Activated naive CD4-positive, alpha-beta T cell treated with Interleukin-2 at 50 U/mL for 16 hours (primary cell): ENCODE measurements around the gene SLC2A11.
"Not testable (repeated sequence)": the region's sequence is repeated elsewhere in the genome, so short reads cannot be mapped to it uniquely, and the experiment has no call there.

Experiments
- DNase-seq: peaks from one replicate; pipeline ENCODE4 v3.0.0-alpha.2; 2020

SLC2A11 gene

DNA sequence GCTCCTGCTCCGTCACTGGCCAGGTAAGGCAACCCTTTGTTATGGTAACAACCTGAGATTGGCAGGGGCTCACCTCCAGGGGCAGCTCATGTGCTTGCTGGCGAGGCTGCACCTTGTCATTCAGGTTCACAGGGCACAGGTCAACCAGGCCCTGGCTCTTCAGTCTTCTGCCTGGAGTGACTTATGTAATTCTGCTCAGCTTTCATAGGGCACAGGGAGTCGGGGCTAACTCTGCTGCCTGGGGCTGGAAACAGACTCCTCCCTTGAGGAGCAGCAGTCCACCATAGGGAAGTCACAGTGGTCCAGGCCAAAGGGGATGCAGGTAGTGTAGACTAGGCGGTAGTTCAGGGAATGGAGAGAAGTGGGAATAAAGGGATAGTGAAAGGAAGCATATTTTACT is 35.0 kb downstream of the SLC2A11 start:
- DNase-seq = no peak

DNA sequence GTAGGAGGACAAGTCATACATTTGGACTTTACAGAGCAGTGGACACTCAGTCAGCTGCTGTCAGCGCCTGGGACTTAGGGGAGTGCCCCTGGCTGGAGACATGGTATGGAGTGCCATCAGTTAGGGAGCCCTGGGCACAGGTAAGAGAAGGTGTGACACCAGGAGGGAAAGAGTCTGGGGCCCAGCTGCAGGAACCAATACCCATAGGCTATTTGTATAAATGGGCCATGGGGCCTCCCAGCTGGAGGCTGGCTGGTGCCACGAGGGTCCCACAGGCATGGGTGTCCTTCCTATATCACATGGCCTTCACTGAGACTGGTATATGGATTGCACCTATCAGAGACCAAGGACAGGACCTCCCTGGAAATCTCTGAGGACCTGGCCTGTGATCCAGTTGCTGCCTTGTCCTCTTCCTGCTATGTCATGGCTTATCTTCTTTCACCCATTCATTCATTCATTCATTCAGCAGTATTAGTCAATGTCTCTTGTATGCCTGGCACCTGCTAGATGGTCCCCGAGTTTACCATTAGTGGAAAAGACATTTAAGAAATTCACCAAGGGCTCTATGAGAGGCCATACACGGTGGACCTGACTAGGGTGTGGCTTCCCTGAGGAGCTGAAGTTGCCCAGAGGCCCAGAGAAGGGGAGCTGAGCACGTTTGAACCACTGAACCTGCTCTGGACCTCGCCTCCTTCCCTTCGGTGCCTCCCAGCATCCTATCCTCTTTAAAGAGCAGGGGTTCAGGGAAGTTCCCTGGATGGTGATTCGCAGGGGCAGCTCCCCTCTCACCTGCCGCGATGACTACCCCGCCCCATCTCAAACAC is 35.7 kb downstream of the SLC2A11 start:
- DNase-seq = no peak

GRCh38 chr22:23893945-23894709 is 36.5 kb downstream of the SLC2A11 start, which contains the start of gene MIF:
Gene MIF, plus strand, starts transcription at chr22:23894383. Its CDS starts 92 bp downstream, at chr22:23894475.
- peak; percentile 98 for DNase-seq

GRCh38 chr22:23894710-23895598 is 37.3 kb downstream of the SLC2A11 start:
- DNase-seq = peak; percentile 74

DNA sequence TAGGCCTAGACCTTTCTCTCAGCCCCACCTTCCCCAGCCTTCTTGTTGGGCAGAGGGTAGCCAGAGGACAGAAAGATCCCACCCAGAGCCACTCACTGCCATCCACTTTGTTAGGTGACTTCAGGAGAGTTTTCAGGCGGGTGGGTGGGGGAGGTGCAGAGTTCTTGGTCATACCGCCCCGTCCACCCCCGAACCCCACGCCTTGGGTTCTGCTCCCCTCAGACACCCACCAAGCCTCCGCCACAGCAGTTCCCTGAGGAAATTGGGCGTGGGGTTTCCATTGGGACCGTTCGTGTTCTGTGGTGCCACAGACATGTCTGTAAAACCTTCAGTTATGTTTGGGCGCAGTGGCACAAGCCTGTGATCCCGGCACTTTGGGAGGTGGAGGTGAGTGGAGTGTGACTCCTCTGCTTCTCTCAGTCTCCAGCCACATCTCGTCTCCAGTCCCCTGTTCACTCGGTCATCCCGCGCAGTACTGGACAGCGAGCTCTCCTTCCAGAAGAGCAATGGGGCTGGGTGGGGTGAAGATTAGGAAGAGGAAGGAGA is 38.0 kb downstream of the SLC2A11 start:
- DNase-seq = no peak

DNA sequence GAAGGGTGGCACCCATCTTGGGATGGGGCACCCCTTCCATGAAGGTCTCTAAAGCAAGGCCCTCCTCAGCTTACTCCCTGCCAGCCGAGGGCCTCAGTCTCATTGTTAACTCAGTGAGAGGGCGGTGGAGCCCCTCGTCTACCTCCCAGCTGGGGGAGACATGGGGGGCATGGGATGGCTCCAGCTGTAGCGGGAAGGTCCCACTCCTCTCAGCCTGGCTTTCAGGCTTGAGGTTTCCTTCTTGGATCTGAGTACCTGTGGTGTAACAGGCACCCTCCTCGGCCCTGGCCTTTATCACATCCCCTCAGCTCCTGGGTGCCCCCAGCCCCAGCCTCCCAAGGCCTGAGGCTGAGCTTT is 38.5 kb downstream of the SLC2A11 start:
- DNase-seq = no peak

DNA sequence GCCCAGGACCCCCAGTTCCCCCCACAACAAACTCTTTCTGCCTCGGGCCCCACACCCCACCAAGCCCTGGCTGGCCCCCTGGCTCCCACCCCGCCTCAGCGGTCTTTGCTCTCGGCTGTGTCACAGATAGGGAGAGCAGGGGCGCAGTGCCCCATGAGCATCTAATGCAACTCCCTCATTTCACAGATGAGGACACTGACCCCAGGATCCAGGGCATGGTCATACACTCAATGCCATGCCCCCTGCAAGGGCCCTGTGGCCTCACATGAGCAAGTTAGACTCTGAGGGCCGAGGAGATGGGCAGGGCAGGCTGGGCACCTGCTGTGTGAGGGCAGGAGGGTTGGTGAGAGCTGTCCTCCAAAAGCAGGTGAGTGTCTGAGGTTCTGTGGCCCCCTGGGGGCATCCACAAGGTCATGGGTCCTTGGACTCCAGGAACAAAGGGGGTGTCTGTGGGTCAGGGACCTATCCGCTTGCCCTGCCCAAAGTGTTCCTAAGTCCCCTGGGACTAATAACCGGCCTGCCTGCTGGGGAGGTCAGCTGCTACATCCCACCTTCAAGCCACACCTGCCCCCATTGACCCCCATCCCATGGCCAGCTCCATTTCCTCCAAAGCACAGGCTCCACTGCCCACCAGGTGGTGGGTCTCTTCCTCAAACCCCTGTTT is 39.0 kb downstream of the SLC2A11 start:
- DNase-seq = no peak

DNA sequence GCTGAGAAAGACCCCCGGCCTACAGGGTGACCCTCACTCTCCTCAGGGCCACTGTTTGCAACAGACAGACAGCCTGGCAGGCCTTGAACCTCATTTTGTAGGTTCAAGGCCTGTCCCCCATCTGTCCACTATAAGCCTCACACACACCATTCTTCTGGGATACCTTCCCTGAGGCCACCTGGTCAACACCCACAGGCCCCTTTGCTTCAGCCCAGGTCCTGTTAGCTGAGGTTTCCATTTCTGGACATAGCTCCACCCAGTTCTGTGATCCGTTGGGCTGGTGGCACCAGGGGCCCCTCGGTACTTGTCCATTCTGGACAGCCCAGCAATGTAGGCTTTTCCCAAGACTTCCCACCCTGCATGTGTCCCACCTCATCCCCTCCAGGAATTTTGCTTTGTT is 39.6 kb downstream of the SLC2A11 start:
- DNase-seq = no peak

DNA sequence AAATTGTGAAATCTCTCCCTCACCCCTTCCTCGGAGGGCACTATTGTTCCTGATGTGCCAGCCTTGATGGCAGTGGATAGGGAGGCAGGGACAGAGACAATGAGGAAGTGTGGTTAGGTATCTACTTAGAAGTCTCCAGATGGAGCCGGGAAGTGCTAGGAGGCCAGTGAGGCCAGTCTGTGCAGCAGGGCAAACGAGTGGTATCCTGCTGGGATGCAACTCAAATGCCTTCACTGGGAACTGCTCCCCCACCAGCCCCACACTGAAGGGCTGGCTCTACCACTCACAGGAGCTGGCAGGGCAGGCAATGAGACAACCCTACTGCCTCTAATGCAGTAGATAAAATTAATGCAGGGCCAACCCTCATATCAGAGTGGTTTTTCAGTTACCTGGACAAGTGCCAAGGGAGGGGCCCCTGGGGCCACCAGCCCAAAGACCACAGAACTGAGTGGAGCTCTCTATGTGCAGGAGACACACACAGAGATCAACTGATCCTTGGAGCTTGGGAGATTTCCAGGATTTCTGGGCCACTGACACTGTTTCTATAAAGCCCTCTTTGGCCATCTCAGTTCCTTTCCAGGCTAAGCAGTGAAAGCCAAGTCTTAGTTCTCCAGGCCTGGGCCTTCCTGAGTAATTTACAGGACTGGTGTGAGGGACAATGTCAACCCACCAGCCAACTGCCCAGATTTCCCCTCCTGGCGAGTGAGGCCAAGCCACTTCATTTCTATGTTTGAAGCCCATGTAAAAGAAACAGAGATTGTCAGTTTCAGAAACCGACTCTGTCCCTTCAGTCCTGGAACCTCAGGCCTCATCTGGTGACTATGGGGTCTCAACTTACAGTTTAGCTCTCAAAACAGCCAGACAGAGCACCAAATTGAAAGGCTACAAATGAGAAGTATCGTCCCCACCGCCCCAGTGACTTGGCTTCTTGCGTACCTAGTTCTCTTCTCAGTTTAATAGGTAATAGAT is 40.6 kb downstream of the SLC2A11 start:
- no peak for DNase-seq

DNA sequence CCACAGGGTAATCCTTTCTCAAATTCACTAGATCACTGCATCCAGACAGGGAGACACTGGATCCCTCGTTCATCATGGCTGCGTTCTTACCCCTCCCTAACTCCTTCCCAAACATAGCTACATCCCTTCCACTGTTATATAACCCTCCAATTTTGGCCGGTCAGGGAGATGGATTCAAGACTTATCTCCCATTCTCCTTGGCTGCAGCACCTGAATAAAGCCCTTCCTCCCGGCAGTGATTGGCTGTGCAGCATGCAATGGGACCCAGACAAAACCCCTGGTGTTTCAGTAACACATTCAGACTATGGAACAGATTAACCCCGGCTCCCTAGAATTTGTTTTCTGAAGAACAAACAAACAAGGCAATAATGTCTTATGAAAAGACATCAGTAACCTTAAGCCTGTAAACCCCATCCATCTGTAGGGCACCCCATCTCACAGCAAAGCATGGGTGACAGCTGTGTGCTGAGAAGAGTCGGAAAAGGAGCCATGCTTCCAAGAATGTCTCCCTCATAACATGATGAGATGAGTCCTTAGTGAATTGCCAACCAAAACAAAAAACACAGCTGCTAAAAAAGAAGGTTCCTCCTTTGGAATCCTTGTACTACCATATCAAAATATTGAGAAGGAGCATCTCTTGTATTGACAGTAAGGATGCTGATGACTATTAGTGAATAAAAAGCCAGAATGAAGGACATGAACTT is 41.5 kb downstream of the SLC2A11 start:
- no peak for DNase-seq

- not testable (repeated sequence) for DNase-seq
Observed at GRCh38 chr22:23900227-23900626, 42.6 kb downstream of the SLC2A11 start.

DNA sequence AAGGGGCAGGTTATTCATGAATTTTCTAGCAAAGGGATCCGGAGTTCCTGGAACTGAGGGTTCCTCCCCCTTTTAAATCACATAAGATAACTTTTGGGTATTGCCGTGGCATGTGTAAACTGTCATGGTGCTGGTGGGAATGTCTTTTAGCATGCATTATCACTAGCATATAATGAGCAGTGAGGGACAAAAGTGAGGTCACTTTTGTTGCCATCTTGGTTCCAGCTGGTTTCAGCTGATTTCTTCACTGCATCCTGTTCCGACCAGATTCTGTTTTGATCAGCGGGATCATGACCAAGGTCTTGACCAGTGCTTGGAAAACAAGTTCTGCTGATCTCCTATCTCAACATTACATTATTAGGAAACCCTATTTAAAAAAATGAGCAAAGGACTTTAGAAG is 43.9 kb downstream of the SLC2A11 start:
- no peak for DNase-seq

DNA sequence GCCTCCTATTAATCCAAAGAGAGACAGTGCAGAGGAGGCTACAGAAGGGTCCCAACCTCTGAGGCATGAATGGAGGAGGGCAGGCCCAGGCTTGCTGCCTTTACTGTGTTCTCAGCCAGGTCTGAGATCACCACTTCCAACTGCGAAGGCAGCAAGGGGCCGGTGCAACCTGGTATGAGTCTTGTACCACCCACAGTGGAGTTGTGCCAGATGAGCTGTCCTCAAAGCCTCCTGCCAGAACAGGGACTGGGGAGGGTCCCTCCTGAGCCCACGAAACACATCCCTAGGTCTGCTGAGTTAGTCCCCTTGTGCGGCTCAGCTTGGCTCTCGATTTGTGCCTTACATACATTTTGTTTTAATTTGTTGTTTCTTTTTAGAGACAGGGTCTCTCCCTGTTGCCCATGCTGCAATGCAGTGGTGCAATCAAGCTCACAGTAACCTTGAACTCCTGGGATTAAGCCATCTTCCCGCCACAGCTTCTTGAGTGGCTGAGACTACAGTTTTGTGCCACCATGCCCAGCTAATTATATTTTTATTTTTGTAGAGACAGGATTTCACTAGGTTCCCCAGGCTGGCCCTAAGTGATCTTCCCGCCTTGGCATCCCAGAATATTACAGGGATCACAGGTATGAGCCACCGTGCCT is 45.8 kb downstream of the SLC2A11 start:
- DNase-seq = no peak

DNA sequence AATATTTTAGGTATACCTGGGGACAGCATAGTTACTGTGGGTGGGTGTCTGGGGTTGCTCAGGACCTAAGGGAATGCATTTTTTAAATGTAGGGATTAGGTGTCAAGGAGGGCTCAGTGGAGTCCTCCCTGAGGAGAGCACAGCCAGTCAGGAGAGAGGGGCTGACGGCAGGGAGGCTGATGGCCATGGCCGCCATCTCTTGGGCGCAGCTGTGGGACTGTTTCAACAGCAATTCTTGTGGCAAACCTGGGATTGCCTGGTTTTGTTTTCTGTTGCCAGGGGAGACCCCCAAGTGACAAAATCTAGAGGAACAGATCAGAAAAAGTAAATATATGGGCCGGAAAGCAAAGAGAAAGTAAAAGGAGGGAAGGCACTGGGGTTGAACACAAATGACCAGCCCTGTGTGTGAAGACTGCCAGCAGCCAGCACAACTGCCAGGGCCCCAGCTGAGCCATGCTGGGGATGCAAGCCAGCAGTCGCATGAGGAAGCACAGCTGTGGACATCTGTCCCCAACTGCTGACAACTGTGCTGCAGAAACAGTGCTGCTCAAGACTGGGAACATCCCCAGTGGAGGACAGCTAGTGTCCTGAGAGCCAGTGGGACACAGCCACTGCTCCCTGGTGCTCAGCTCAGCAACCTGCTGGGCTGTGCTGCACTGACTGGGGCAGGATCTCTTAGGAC is 47.0 kb downstream of the SLC2A11 start:
- no peak for DNase-seq

DNA sequence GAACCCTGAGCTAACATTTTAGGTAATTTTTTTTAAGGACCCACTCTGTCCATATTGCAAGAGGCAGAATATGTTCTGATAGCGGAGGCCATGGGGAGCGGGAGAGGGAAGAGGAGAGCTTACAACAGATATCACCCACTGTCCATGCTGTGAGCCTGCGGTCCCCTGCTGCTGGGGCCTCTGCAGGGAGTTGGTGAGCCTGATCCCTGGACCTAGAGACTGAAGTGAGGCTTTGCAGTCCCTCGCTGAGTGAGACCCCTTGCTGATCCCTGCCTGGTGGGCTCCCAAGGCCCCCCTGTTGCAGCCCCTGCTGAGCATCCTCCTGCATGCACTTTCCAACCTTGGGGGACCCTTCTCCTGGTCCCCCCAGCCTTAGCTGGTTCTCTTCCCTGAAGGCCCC is 49.0 kb downstream of the SLC2A11 start:
- no peak for DNase-seq

GRCh38 chr22:23907423-23907822 is 49.7 kb downstream of the SLC2A11 start:
- DNase-seq = not testable (repeated sequence)

DNA sequence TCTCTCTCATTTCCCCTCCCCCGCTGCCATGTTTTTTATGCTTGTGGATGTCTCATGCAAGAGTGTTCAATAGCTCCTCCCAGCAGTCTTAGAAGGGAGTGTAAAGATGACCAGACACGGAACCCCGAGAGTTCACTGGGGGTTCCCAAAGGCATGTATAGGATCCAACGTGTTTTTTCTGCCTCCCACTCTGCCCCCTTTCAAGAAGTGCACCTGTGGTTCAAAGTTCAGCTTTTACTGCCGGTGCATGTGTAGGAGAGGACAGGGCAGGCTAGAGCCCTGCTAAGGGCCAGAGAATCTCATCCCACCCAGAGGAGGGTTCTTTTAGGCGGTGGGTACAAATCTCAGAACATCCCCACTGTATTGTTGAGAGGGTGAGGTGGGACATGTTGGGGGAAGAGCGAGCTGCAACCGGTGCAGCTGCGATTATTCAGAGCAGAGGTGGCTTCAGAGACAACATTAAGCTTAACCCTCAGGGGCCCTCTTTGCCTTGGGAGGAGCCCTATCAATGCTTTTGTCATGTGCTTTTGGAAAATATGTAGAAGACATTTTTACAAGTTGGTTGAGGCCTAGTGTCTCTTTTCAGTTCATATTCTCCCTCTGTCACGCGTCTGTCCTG is 51.0 kb downstream of the SLC2A11 start:
- no peak for DNase-seq

GRCh38 chr22:23909296-23909898 is 51.7 kb downstream of the SLC2A11 start:
- no peak for DNase-seq
